Activated CD4-positive, alpha-beta T cell treated with anti-CD3 and anti-CD28 coated beads, Interleukin-2, amount 50 U/mL, for 1 hour (primary cell): Measurements from ENCODE around the gene CNTN4.

Experiments
- DNase-seq: peaks from one replicate; pipeline ENCODE4 v3.0.0-alpha.2; 2020

Gene CNTN4

GRCh38 chr3:2274526-2274925, 175.9 kb downstream of the CNTN4 start:
- DNase-seq: no peak

- no peak for DNase-seq
These were observed 185.2 kb downstream of the CNTN4 start for GRCh38 chr3:2283818-2284217.

- DNase-seq: no peak
These were observed 202.3 kb downstream of the CNTN4 start for GRCh38 chr3:2300938-2301337.

- no peak for DNase-seq
These were observed 202.7 kb downstream of the CNTN4 start for GRCh38 chr3:2301361-2301760.

DNA sequence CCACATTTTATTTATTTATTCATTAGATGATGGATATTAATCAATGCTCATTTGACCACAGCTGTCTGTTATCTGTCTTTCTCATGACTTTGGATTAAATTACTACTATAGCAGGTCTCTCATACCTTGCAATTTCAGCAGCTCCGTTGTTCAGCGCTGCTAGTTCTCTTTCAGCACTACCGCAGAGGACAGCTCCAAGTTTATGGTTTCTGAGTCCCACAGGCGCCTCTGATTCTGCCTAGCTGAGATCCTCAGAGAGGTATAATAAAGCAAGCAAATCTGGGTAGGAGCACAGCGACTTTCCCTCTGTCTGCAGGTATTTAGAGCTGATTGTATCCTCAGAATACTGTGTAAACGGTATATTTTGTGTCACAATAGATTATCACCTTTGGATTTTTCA, 204.9 kb downstream of the CNTN4 start:
- DNase-seq: no peak

- no peak for DNase-seq
These were observed 212.4 kb downstream of the CNTN4 start for GRCh38 chr3:2311022-2311421.

GRCh38 chr3:2317521-2317920, 218.9 kb downstream of the CNTN4 start:
- no peak for DNase-seq

DNA sequence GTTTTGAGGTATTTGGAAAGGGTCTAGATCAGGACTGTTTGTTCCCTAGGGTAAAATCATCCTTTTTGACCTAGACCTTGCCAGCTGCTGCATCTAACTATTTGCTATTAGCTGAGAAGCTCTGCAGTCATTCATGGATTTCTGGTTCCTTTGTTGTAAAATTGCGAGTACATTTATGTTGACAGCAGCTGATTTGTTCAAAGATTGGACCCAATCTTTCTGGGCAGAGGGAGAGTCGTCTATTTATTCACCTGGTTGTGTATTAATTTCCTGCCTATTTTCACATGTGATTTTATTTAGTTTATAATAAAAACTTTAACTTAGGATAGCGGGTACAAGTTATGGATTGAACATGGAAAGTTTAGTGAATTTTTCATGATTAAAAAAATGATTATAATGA, 236.3 kb downstream of the CNTN4 start:
- no peak for DNase-seq

- DNase-seq: no peak
These were observed 244.5 kb downstream of the CNTN4 start for GRCh38 chr3:2343031-2343682.

DNA sequence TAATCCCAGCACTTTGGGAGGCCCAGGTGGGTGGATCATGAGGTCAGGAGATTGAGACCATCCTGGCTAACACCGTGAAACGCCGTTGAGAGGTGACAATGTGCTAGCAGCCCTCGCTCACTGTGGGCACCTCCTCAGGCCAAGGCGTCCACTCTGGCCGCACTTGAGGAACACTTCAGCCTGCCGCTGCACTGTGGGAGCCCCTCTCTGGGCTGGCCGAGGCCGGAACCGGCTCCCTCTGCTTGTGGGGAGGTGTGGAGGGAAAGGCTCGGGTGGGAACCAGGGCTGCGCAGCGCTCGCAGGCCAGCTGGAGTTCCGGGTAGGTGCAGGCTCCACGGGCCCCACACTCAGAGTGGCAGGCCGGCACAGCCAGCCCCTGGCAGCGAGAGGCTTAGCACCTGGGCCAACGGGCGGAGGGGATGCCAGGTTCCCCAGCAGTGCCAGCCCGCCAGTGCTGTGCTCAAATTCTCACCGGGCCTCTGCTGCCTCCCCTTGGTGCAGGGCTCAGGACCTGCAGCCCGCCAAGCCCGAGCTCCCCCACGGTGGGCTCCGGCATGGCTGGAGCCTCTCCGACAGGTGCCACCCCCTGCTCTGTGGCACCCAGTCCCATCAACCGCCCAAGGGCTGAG, 253.6 kb downstream of the CNTN4 start:
- no peak for DNase-seq

- DNase-seq: no peak
These were observed 256.0 kb downstream of the CNTN4 start for GRCh38 chr3:2354702-2355101.

- no peak for DNase-seq
These were observed 257.8 kb downstream of the CNTN4 start for GRCh38 chr3:2356298-2356950.

- no peak for DNase-seq
These were observed 262.1 kb downstream of the CNTN4 start for GRCh38 chr3:2360815-2361214.

DNA sequence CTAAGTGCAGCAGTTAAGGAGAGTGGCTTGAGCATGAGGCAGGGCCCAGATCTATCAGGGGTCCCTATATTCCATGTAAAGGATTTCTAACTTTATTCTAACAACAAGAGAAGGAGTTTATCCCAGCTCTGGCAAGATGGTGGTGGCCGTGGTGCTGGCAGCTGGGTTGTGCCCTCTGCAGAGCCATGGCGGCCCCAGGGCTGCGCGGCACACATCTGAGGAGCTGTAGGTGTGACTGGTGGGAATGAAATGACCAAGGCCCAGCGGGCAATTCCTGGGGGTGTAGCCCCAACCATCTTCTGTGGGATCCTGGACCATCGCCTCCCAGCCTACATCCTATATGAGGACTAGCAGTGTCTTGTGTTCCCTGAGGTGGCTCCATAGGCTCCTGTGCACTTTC, 263.5 kb downstream of the CNTN4 start:
- no peak for DNase-seq

DNA sequence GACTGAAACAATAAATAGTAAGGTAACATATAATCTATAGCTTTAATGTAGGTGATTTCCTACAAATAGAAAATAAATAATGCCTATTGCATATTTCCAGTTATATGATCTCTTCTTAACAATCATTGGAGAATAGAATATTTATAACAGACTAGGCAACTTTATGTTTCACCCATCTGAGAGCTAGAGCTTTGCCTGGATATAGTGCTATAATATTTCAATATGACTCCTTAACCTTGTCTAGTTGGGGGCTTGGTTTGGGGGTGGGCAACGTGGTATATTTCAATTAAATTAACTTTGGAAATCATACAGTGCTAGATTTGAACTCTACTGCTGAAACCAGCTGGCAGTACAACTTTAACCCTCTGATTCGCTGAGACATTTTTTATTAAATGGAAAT, 265.2 kb downstream of the CNTN4 start:
- no peak for DNase-seq

- no peak for DNase-seq
These were observed 271.7 kb downstream of the CNTN4 start for GRCh38 chr3:2370317-2370716.

GRCh38 chr3:2372306-2372705, 273.6 kb downstream of the CNTN4 start:
- DNase-seq: no peak

DNA sequence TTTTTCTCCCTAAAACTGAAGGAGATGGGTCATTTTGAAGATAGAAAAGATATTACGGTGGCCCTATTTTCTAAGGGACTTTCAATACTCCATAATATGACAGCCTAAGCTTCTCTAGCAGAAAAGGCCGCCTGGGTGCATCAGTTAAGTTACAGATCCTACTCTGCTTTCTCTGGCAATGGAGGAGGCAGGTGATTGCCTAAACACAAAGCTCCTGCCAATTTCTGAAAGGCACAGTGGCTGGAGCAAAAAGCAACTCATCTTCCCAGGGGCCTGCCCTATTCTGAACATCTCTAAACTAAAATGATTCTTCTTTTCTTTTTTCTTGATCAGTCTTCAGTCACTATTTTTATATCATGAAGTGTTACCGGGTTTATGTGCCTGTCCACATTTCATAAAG, 276.7 kb downstream of the CNTN4 start:
- no peak for DNase-seq

DNA sequence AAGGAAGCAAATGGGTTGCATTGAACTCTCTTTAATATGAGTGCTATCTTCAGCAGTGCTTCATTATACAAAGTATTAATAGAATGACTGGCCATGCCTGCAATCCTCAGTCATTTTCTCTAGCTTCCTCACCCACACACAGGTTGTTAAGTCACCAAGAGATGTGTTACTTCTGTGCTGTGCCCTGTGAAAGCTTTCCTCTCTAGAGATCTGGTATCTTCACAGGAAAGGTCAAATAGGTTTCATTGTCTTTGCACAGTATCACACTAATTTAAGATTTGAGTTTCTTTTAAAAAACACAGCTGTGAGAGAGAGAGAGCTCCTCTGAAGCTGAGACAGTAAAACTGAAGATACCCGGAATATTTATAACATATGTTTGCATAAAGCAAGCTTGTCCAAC, 278.6 kb downstream of the CNTN4 start:
- no peak for DNase-seq

GRCh38 chr3:2390926-2391532, 292.4 kb downstream of the CNTN4 start:
- DNase-seq: no peak

- no peak for DNase-seq
These were observed 293.2 kb downstream of the CNTN4 start for GRCh38 chr3:2391896-2392295.

DNA sequence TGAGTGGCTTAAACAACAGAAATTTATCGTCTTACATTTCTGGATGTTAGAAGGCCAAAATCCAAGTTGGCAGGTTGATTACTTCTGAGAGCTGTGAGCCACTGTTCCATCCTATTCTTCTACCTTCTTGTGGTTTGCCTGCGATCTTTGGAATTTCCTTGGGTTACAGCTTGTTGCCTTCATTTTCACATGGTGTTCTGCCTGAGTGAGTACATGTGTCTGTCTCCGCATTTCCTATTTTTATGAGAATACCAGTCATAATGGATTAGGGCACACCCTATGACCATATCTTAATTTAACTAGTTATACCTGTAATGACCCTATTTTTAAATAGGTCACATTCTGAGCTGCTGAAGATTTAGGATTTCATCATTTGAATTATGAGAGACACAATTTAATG, 294.3 kb downstream of the CNTN4 start:
- DNase-seq: no peak

DNA sequence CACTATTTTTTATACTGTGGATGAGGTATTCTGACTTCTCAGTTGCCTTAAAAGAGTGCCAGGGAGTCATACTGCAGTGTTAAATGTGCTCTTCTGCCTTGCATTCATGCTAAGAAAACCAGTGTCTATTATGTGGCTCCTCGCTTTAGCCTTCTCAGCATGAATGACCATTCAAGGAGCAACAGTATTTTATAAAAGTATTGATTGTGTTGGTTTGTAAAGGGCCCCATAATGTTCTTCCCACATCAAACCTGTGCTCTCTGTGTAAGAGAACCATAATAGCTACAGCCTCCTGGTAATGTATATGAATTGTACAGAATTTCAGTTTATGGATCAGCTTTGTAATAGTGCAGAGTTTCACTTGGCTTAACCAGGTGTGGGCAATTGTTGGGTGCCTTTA, 316.4 kb downstream of the CNTN4 start:
- DNase-seq: no peak

GRCh38 chr3:2420919-2421318, 322.3 kb downstream of the CNTN4 start:
- DNase-seq: no peak
